ENCODE results near the gene SCGB3A1.

SCGB3A1 gene

GRCh38 chr5:180591311-180591887 is at the start of gene SCGB3A1:
SCGB3A1 (minus strand) TSS chr5:180591499; CDS start chr5:180591462, 37 bp downstream.
- DNase-seq (ENCODE audit: low spot score), result peak; percentile 64

- DNase-seq (ENCODE audit: low spot score), result no peak
Observed at GRCh38 chr5:180640611-180640860, 49.2 kb upstream of the SCGB3A1 start.

GRCh38 chr5:180639741-180640610 is 48.7 kb upstream of the SCGB3A1 start:
- DNase-seq (ENCODE audit: low spot score), result peak; percentile 59

- no peak for DNase-seq (ENCODE audit: low spot score)
Observed at GRCh38 chr5:180639287-180639686, 48.0 kb upstream of the SCGB3A1 start.

GRCh38 chr5:180637962-180638680 is 46.8 kb upstream of the SCGB3A1 start:
- DNase-seq (ENCODE audit: low spot score), result peak; percentile 47

- peak; percentile 49 for DNase-seq (ENCODE audit: low spot score)
Observed at GRCh38 chr5:180636403-180637075, 45.2 kb upstream of the SCGB3A1 start.

- no peak for DNase-seq (ENCODE audit: low spot score)
Observed at GRCh38 chr5:180636016-180636402, 44.7 kb upstream of the SCGB3A1 start.

GRCh38 chr5:180633283-180634177 is 42.2 kb upstream of the SCGB3A1 start:
- DNase-seq (ENCODE audit: low spot score), result no peak

GRCh38 chr5:180632768-180633167 is 41.5 kb upstream of the SCGB3A1 start:
- DNase-seq (ENCODE audit: low spot score), result no peak

- no peak for DNase-seq (ENCODE audit: low spot score)
Observed at GRCh38 chr5:180631549-180632383, 40.5 kb upstream of the SCGB3A1 start.

DNA sequence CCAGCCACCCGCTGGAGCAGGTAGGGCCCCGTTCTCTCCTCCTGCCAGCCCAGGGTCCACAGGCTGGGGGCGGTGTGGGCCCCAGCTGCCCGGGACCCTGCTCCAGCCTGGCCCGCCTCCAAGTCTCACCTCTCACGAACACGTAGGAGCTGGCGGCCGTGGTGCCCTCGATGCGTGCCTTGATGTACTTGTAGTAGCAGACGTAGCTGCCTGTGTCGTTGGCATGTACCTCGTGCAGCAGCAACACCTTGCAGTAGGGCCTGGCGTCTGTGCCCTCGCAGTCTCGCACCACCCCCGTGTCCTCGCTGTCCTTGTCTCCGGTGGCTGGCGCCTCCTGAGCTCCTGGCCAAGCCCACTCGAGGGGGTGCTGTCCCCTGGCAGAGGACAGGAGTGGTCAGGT is 39.1 kb upstream of the SCGB3A1 start:
- DNase-seq (ENCODE audit: low spot score), result no peak

- DNase-seq (ENCODE audit: low spot score), result no peak
Observed at GRCh38 chr5:180629831-180630382, 38.6 kb upstream of the SCGB3A1 start.

- no peak for DNase-seq (ENCODE audit: low spot score)
Observed at GRCh38 chr5:180628827-180629750, 37.8 kb upstream of the SCGB3A1 start.

GRCh38 chr5:180628211-180628610 is 36.9 kb upstream of the SCGB3A1 start:
- DNase-seq (ENCODE audit: low spot score), result no peak

DNA sequence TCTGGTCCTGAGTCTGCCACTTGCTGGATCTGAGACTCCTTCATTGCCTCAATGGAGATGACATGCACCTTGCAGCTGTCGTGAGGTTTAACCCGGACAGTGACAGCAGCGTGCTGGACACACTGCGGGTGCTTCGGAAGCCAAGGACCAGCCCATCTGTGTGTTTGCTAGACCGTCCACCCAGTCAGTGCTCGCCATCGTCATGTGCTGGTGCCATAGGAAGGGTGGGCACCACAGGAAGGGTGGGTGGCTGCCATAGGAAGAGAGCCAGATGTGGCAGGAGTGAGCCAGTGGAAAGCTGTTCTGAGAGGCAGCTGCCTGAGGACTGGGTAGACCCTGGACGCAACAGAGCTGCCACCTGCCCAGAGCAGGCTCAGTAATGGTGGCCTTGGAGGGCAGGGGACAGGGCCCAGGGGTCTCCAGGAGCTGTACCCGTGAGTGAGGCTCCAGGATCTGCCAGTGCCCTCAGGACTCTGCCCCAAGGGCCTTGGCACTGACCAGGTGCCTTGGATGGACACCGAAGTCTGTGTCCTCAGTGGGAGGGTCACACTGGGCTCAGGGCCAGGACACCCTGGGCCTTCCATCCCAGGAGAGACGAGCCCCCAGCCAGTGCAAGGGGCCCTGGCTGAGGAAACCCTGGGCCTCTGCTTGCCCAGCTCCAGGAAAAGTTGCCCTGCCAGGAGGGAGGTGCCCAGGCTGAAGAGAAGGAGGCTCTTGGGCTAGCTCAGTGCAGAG is 36.3 kb upstream of the SCGB3A1 start:
- no peak for DNase-seq (ENCODE audit: low spot score)

GRCh38 chr5:180626661-180627385 is 35.5 kb upstream of the SCGB3A1 start:
- DNase-seq (ENCODE audit: low spot score), result no peak

DNA sequence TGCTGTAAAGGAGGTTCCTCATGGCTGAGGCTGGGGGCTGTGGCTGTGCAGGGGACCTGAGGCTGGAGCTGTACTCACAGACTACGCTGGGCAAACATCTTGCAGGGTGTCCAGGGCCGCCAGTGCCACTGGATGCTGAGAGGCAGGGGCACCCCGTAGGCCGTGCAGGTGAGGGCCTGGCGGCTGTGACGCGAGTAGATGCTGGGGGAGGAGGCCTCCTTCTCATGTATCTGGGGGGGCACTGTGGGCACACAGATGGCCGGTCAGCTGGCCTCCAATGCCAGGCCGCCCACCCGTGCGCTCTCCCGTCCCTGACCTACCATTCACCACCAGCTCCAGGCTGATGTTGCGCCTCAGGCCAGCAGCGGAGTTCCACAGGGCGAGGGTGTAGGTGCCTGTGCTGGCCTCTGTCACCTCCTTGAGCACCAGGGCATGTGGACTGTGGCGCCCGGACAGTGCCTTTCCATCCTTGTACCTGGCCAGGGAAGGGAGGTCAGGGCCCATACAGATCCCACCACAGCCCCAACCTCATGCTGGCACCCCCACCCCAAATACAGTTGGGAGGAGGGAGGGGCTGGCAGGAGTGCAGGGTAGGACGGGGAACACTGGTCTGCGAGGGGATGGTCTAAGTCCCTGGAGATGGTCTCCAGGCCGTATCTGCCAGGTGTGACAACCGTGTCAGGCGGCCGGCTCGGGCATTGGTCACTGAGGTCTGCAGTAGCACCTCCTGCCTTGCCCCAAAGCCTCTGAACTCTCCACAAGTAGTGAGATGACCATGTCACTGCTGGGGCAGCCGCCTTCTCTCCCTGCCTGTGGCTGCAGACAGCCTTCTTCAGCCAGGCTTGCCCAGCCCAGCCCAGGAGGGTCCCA is 34.7 kb upstream of the SCGB3A1 start:
- no peak for DNase-seq (ENCODE audit: low spot score)

All from left forelimb (tissue), 1 donor.